Measurements from ENCODE around the gene SLC25A31. TPM values are rescaled to one million over a fixed set of nuclear protein-coding genes. Genes with fewer than 3 reads are reported as not detected.

The SLC25A31 gene
- total RNA-seq, 1 experiment from 2014 or later = not detected

DNA sequence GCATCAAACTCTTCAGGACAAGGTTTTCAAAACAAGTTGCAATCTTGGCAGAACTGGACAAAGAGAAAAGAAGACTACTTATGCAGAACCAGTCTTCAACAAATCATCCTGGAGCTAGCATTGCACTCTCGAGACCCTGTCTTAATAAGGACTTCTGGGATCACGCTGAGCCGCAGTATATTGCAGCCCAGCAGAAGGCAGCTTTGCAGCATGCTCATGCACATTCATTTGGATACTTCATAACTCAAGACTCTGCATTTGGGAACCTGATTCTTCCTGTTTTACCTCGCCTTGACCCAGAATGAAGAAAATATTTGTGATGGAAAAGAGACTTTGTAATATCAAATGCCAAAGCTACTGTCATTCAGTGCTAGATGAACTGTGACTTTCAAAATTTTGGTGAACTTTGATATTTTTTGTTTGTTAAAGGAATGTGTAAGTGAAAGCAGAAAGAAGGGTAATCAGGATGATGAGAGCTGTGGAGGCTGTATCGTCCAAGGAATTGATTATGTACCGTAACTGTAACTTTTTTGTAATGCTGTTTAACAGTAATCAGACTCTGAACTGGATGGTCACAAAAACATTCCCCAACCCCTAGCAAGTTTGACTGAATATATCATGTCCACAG lies 79.1 kb downstream of the SLC25A31 start:
- in situ Hi-C loops (cut with HindIII; ENCODE audit: low pct_unique_long_range_greater_than_20kb, low sequenced_read_pairs) = no loop called here
- DNase-seq (ENCODE audit: low read depth, low spot score) = no peak

DNA sequence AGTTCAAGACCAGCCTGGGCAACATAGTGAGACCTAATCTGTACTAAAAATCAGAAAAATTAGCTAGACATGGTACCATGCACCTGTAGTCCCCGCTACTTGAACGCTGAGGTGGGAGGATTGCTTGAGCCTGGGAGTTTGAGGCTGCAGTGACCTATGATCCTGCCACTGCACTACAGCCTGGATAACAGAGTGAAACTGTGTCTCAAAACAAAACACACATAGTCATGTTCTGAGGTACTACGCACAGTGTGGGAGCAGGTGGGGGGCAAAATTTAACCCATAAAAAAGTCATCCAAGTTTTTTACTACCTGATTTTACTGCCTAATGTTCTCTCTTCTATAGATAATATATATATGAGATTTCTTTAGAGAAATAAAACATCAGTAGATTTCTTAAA lies 80.4 kb downstream of the SLC25A31 start:
- in situ Hi-C loops (cut with HindIII; ENCODE audit: low pct_unique_long_range_greater_than_20kb, low sequenced_read_pairs) = no loop called here
- no peak for DNase-seq (ENCODE audit: low read depth, low spot score)

DNA sequence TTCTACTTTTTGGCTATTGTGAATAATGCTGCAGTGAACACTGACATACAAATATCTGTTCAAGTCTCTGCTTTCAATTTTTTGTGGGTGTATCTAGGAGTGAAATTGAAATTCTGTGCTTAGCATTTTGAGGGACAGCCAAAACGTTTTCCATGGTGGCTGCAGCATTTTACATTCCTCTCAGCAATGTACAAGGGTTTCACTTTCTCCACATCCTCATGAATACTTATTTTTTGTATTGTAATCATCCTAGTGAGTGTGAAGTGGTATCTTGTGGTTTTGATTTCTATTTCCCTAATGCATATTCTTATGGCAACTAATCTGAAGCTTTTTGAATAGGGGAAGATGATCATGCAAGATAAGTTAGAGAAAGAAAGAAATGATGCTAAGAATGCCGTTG lies 92.2 kb downstream of the SLC25A31 start:
- no peak for DNase-seq (ENCODE audit: low read depth, low spot score)

More for the DNA sequence above, 92.2 kb downstream of the SLC25A31 start:
- in situ Hi-C loops (cut with HindIII; ENCODE audit: low pct_unique_long_range_greater_than_20kb, low sequenced_read_pairs) = no loop called here

Other genes starting within 250 kb of the SLC25A31 start
- 2.8 and 3.2 TPM in 2 replicates for gene INTU, start 97.4 kb upstream of the SLC25A31 start, total RNA-seq (2014; rRNA removed; shearing (Covaris generic))
- gene HSPA4L, start 51.9 kb downstream of the SLC25A31 start, total RNA-seq (2014; rRNA removed; shearing (Covaris generic)) = 5.5 and 6.1 TPM in 2 replicates
- gene PLK4, start 150.5 kb downstream of the SLC25A31 start, total RNA-seq (2014; rRNA removed; shearing (Covaris generic)) = 11.1 and 13.7 TPM in 2 replicates
- gene MFSD8, start 234.8 kb downstream of the SLC25A31 start, total RNA-seq (2014; rRNA removed; shearing (Covaris generic)) = 12.7 and 20.5 TPM in 2 replicates
- 4.5 and 5.1 TPM in 2 replicates for gene ABHD18, start 235.0 kb downstream of the SLC25A31 start, total RNA-seq (2014; rRNA removed; shearing (Covaris generic))